ENCODE measurements around the gene ANKHD1. TPM values are rescaled to one million over a fixed set of nuclear protein-coding genes. Genes with fewer than 3 reads are reported as not detected.

The ANKHD1 gene
- total RNA-seq, 1 experiment from 2014 or later = 113 TPM

- H3K27ac Mint-ChIP-seq = no peak overlapping the region
- CTCF ChIA-PET = interaction anchor here (1.8 kb wide), 1 partner anchor 61 kb away, joined by 7 read pairs; no protein-coding TSS in a partner anchor
- no peaks in the 10 kb centered on the region for H3K4me1 Mint-ChIP-seq
- ATAC-seq (no peak), DNase-seq (ENCODE audit: low spot score) (no peak)
- peaks cover 5% of the 10 kb centered on the region for H3K27me3 Mint-ChIP-seq (ENCODE audit: low read depth)
- no peaks in the 10 kb centered on the region; the same call in 1 of the 2 replicates for H3K9me3 Mint-ChIP-seq
- no peak overlapping the region for H3K4me3 Mint-ChIP-seq
- POLR2A ChIA-PET = no interaction called here
- no peak for TF ChIP-seq ZNF425 (CRISPR knock-in tag; conservative IDR thresholded peaks at IDR 0.05)
- H3K36me3 Mint-ChIP-seq = no peaks in the 10 kb centered on the region
Measured at GRCh38 chr5:140573683-140574082, 172.1 kb downstream of the ANKHD1 start.

DNA sequence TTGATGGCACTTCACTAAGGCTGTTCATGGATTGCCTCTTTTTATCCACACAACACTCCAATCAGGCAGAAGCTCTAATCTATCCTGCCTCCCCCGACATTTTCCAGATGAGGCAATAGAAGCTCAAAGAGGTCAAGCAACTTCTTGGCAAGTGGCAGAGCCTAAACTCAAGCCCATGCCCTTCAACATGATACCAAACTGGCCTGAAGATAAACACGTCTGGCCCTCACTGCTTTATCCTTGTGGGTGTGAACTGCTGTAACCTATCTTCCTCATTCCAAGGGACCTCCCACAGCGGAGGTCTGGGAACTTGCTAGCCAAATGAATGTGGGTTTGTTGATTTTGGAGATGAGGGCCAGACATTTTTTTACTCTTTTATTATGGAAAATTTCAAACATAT is 172.5 kb downstream of the ANKHD1 start:
- DNase-seq (ENCODE audit: low spot score) = no peak
- ChIA-PET POLR2A (no interaction called here), CTCF (interaction anchor here (1.8 kb wide), 1 partner anchor 61 kb away, joined by 7 read pairs; no protein-coding TSS in a partner anchor)
- no peak for ATAC-seq
- H3K9me3 Mint-ChIP-seq = no peaks in the 10 kb centered on the region; the same call in 1 of the 2 replicates
- no peaks in the 10 kb centered on the region for H3K36me3 Mint-ChIP-seq
- H3K27me3 Mint-ChIP-seq (ENCODE audit: low read depth) = peaks cover 5% of the 10 kb centered on the region
- H3K27ac Mint-ChIP-seq = no peak overlapping the region
- no peaks in the 10 kb centered on the region for H3K4me1 Mint-ChIP-seq
- TF ChIP-seq, protein P1, sequence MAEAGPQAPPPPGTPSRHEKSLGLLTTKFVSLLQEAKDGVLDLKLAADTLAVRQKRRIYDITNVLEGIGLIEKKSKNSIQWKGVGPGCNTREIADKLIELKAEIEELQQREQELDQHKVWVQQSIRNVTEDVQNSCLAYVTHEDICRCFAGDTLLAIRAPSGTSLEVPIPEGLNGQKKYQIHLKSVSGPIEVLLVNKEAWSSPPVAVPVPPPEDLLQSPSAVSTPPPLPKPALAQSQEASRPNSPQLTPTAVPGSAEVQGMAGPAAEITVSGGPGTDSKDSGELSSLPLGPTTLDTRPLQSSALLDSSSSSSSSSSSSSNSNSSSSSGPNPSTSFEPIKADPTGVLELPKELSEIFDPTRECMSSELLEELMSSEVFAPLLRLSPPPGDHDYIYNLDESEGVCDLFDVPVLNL (CRISPR knock-in tag; IDR thresholded peaks at IDR 0.05; ENCODE audit: borderline replicate concordance, low read depth) = no peak
- TF ChIP-seq, protein P2, sequence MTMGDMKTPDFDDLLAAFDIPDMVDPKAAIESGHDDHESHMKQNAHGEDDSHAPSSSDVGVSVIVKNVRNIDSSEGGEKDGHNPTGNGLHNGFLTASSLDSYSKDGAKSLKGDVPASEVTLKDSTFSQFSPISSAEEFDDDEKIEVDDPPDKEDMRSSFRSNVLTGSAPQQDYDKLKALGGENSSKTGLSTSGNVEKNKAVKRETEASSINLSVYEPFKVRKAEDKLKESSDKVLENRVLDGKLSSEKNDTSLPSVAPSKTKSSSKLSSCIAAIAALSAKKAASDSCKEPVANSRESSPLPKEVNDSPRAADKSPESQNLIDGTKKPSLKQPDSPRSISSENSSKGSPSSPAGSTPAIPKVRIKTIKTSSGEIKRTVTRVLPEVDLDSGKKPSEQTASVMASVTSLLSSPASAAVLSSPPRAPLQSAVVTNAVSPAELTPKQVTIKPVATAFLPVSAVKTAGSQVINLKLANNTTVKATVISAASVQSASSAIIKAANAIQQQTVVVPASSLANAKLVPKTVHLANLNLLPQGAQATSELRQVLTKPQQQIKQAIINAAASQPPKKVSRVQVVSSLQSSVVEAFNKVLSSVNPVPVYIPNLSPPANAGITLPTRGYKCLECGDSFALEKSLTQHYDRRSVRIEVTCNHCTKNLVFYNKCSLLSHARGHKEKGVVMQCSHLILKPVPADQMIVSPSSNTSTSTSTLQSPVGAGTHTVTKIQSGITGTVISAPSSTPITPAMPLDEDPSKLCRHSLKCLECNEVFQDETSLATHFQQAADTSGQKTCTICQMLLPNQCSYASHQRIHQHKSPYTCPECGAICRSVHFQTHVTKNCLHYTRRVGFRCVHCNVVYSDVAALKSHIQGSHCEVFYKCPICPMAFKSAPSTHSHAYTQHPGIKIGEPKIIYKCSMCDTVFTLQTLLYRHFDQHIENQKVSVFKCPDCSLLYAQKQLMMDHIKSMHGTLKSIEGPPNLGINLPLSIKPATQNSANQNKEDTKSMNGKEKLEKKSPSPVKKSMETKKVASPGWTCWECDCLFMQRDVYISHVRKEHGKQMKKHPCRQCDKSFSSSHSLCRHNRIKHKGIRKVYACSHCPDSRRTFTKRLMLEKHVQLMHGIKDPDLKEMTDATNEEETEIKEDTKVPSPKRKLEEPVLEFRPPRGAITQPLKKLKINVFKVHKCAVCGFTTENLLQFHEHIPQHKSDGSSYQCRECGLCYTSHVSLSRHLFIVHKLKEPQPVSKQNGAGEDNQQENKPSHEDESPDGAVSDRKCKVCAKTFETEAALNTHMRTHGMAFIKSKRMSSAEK (CRISPR knock-in tag; IDR thresholded peaks at IDR 0.05; ENCODE audit: borderline replicate concordance) = no peak
- TF ChIP-seq, protein P3, sequence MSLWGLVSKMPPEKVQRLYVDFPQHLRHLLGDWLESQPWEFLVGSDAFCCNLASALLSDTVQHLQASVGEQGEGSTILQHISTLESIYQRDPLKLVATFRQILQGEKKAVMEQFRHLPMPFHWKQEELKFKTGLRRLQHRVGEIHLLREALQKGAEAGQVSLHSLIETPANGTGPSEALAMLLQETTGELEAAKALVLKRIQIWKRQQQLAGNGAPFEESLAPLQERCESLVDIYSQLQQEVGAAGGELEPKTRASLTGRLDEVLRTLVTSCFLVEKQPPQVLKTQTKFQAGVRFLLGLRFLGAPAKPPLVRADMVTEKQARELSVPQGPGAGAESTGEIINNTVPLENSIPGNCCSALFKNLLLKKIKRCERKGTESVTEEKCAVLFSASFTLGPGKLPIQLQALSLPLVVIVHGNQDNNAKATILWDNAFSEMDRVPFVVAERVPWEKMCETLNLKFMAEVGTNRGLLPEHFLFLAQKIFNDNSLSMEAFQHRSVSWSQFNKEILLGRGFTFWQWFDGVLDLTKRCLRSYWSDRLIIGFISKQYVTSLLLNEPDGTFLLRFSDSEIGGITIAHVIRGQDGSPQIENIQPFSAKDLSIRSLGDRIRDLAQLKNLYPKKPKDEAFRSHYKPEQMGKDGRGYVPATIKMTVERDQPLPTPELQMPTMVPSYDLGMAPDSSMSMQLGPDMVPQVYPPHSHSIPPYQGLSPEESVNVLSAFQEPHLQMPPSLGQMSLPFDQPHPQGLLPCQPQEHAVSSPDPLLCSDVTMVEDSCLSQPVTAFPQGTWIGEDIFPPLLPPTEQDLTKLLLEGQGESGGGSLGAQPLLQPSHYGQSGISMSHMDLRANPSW (CRISPR knock-in tag; conservative IDR thresholded peaks at IDR 0.05; ENCODE audit: low read depth) = no peak
- TF ChIP-seq CTCF (IDR thresholded peaks at IDR 0.05) (no peak), ZNF219 (CRISPR knock-in tag; IDR thresholded peaks at IDR 0.05; ENCODE audit: borderline replicate concordance) (no peak), NFYB (CRISPR knock-in tag; conservative IDR thresholded peaks at IDR 0.05; ENCODE audit: low read depth) (no peak), TP53 (CRISPR knock-in tag; IDR thresholded peaks at IDR 0.05) (no peak), CREM (CRISPR knock-in tag; IDR thresholded peaks at IDR 0.05) (no peak), JAZF1 (CRISPR knock-in tag; IDR thresholded peaks at IDR 0.05) (no peak), ZBTB21 (CRISPR knock-in tag; IDR thresholded peaks at IDR 0.05; ENCODE audit: borderline replicate concordance) (no peak)
- H3K4me3 Mint-ChIP-seq = no peak overlapping the region
